K562 (cell line): ENCODE data around the gene NAPB. TPM values are rescaled to one million over a fixed set of nuclear protein-coding genes. Genes with fewer than 3 reads are reported as not detected.

Source experiments
- ATAC-seq: fragments of 200-7000 bp; cut with Tn5 transposase; 3 replicates; pipeline ENCODE4 v1.9.1; 2020; ENCODE audit warnings: moderate library complexity
- BruUV-seq: library from RNA; stranded (reverse); fragments of 400-500 nt; replicated peaks from 2 replicates; lab custom pipeline; 2021; lab: Mats Ljungman, UMichigan
- CTCF ChIA-PET: fragments of 300-600 bp; formaldehyde crosslinking; extraction: SDS; loops from one replicate; lab custom pipeline; 2021; ENCODE audit warnings: low intra/inter-chr PET ratio; lab: Yijun Ruan, JAX
- POLR2A ChIA-PET: fragments of 300-600, 350-650 bp; sonication (Branson Sonifier 250); formaldehyde crosslinking; extraction: SDS; loops from one replicate; lab custom pipeline; 2021; ENCODE audit warnings: antibody characterized with exemption, inconsistent platforms; lab: Yijun Ruan, JAX
- DNase-seq, 4 experiments: peaks; one replicate each; pipeline versions ENCODE4 v3.0.0 to v3.0.0-alpha.2; 2011 to 2018; ENCODE audit warnings: low spot score in 3 of 4, mixed read lengths in 3 of 4; ENCODE audit errors: extremely low read depth in 1 of 4
- FAIRE-seq: peaks from 2 replicates; lab custom pipeline; 2011; peaks lifted over from hg19 to GRCh38; lab: Jason Lieb, UNC
- H2AFZ ChIP-seq: 2 replicates; pipeline ENCODE4 v1.6.0; 2011; ENCODE audit warnings: low read depth, low read length, control low read depth, inconsistent platforms
- H3K27ac ChIP-seq: fragments of 200-600 bp; 3 replicates; pipeline ENCODE4 v1.8.0; 2011; ENCODE audit warnings: low read depth, mild to moderate bottlenecking, control low read depth, inconsistent platforms, low read length, moderate library complexity, mixed read lengths; ENCODE audit errors: extremely low read depth
- H3K27me3 ChIP-seq, 2 experiments: fragments of 300-600 bp in 1 of 2; 2 replicates in 1 of 2; 3 replicates in 1 of 2; pipeline versions ENCODE4 v1.6.0 to v1.8.0; 2011; ENCODE audit warnings: inconsistent platforms in 2 of 2, low read length in 2 of 2, mild to moderate bottlenecking in 1 of 2, mixed read lengths in 1 of 2, moderate library complexity in 1 of 2; ENCODE audit not compliant: control insufficient read depth in 2 of 2, insufficient read depth in 2 of 2
- H3K36me3 ChIP-seq: fragments of 300-600 bp; 3 replicates; pipeline ENCODE4 v1.8.0; 2011; ENCODE audit warnings: mild to moderate bottlenecking, low read length, inconsistent platforms; ENCODE audit not compliant: control insufficient read depth, insufficient read depth
- H3K4me1 ChIP-seq, 2 experiments: fragments of 200-600 bp in 1 of 2; replicated peaks in 1 of 2; 2 replicates in 1 of 2; 3 replicates in 1 of 2; pipeline versions ENCODE4 v1.5.1 to v1.8.0; 2011; ENCODE audit warnings: inconsistent platforms in 2 of 2, low read length in 2 of 2, mild to moderate bottlenecking in 1 of 2, mixed read lengths in 1 of 2, moderate library complexity in 1 of 2; ENCODE audit not compliant: control insufficient read depth in 2 of 2, insufficient read depth in 2 of 2
- H3K4me2 ChIP-seq: 2 replicates; pipeline ENCODE4 v1.6.1; 2011; ENCODE audit warnings: low read length, control low read depth, inconsistent platforms, mixed read lengths; ENCODE audit not compliant: insufficient read depth
- H3K4me3 ChIP-seq: fragments of 200-600 bp; sonication (generic), shearing (Covaris generic); 2 replicates; pipeline ENCODE4 v1.5.1; 2016; ENCODE audit warnings: control low read depth, inconsistent platforms
- H3K79me2 ChIP-seq: fragments of 200-600 bp; 3 replicates; pipeline ENCODE4 v1.8.0; 2011; ENCODE audit warnings: low read length, inconsistent platforms; ENCODE audit not compliant: control insufficient read depth, insufficient read depth
- H3K9ac ChIP-seq, 2 experiments: 2 replicates each; pipeline versions ENCODE4 v1.6.0 to v1.6.1; 2011; ENCODE audit warnings: low read depth in 2 of 2, low read length in 2 of 2, control low read depth in 1 of 2, inconsistent platforms in 1 of 2, mild to moderate bottlenecking in 1 of 2, mixed read lengths in 1 of 2; ENCODE audit not compliant: insufficient read depth in 1 of 2
- H3K9me1 ChIP-seq: one replicate; pipeline ENCODE4 v1.6.0; 2011; ENCODE audit warnings: inconsistent platforms, mild to moderate bottlenecking, low read length, moderate library complexity; ENCODE audit not compliant: control insufficient read depth, insufficient read depth
- H3K9me3 ChIP-seq: replicated peaks from 2 replicates; pipeline ENCODE4 v1.5.1; 2011; ENCODE audit warnings: low read depth, low read length, inconsistent platforms; ENCODE audit not compliant: control insufficient read depth, insufficient read depth
- H4K20me1 ChIP-seq: replicated peaks from 2 replicates; pipeline ENCODE4 v1.6.1; 2011; ENCODE audit warnings: low read length, inconsistent platforms, mixed read lengths; ENCODE audit not compliant: control insufficient read depth, insufficient read depth
- DEAF1 ChIP-seq: fragments of 450-650 bp; formaldehyde crosslinking; IDR thresholded peaks from 2 replicates; pipeline ENCODE4 v1.4.0; 2020; ENCODE audit warnings: mild to moderate bottlenecking, moderate library complexity
- RNF2 ChIP-seq: sonication (generic); IDR thresholded peaks from 2 replicates; pipeline ENCODE4 v1.6.1; 2016
- ZNF121 ChIP-seq: sonication (generic); formaldehyde crosslinking; conservative IDR thresholded peaks from 2 replicates; pipeline ENCODE4 v1.8.0; 2022; ENCODE audit warnings: missing genetic modification reagents
- ZNF165 ChIP-seq: fragments of 250-450 bp; sonication (Bioruptor Pico); IDR thresholded peaks from 2 replicates; pipeline ENCODE4 v1.4.0; 2020; ENCODE audit warnings: borderline replicate concordance
- WGBS: fragments of 100-300 bp; shearing (Covaris generic); methylation state at CpG from one replicate; pipeline ENCODE4 v1.1.6; 2016; ENCODE audit warnings: low coverage, mixed read lengths; ENCODE audit not compliant: insufficient coverage; ENCODE audit errors: missing lambda C conversion rate; 5-methylcytosine and 5-hydroxymethylcytosine counted together
- in situ Hi-C: fragments of 300-500 bp; cut with MboI; formaldehyde crosslinking; loops from 4 replicates; pipeline ENCODE4 v1.15.0; 2018; ENCODE audit warnings: inconsistent platforms, mixed read lengths
- intact Hi-C: fragments of 100-400 bp; cut with micrococcal nuclease; formaldehyde crosslinking; loops from 2 replicates; pipeline ENCODE4 v1.14.2; 2022
- polyA plus RNA-seq, 8 experiments: library from polyadenylated mRNA; depleted of rRNA in 4 of 8; stranded (reverse) in 5 of 8; unstranded in 3 of 8; fragments of >200 nt; fragmentation: Nextera tagmentation in 2 of 8; fragmentation: Illumina TruSeq in 1 of 8; extraction: Ambion mirVana in 2 of 8; extraction: Trizol in 1 of 8; gene quantifications; 2 replicates each; pipeline versions ENCODE4 v1.2.1 to v1.2.3, GENCODE V29; 2011 to 2014; ENCODE audit warnings: inconsistent platforms in 1 of 8, missing spikeins in 1 of 8
- total RNA-seq, 7 experiments: library from RNA; depleted of rRNA in 6 of 7; stranded (reverse); fragments of >200 nt in 6 of 7; fragmentation: Illumina TruSeq in 2 of 7; extraction: Trizol in 2 of 7; gene quantifications; 2 replicates each; pipeline versions ENCODE4 v1.2.1 to v1.2.3, GENCODE V29; 2011 to 2021; ENCODE audit warnings: low replicate concordance in 1 of 7

Gene NAPB
- total and polyA plus RNA-seq, 9 of the 15 experiments (the other 6 are each of a cell fraction or from before 2014, with no cell fraction given) = 1.4 to 7.7 (median 5.2) TPM

- no peak overlapping the region for H3K4me2 ChIP-seq
- H2AFZ ChIP-seq = no peak overlapping the region
- no TSS peak for BruUV-seq
- FAIRE-seq (no peak), DNase-seq (no peak), ATAC-seq (no peak)
- H3K79me2 ChIP-seq = peaks cover 96% of the 10 kb centered on the region
- no peak overlapping the region for H3K4me3 ChIP-seq
- peaks cover 5% of the 10 kb centered on the region; the same call in 2 of the 3 replicates for H3K36me3 ChIP-seq
- in situ Hi-C loops = no loop called here
- H3K27me3 ChIP-seq = no peaks in the 10 kb centered on the region
- no peak for TF ChIP-seq DEAF1 (CRISPR knock-in tag)
- TF ChIP-seq RNF2 = no peak
- TF ChIP-seq ZNF121 (CRISPR knock-in tag) = peak; percentile 74
- no peak for TF ChIP-seq ZNF165 (CRISPR knock-in tag)
- 87% methylated on average over 5 of the region's 5 CpGs for WGBS
- no peaks in the 10 kb centered on the region for H3K9me3 ChIP-seq
- no peak overlapping the region for H3K27ac ChIP-seq
- POLR2A ChIA-PET = interaction anchor here (0.6 to 0.7 kb wide), 2 partner anchors 22 to 469 kb away, joined by 3 read pairs; no protein-coding TSS in a partner anchor
- CTCF ChIA-PET = no interaction called here
- intact Hi-C loops = no loop called here
- H3K9me1 ChIP-seq = no peaks in the 10 kb centered on the region
- no peaks in the 10 kb centered on the region for H4K20me1 ChIP-seq
- H3K9ac ChIP-seq = no peak overlapping the region
- peaks cover 3 to 13% of the 10 kb centered on the region in 2 experiments; a peak in 4 of 5 replicates for H3K4me1 ChIP-seq
These were observed 5.7 kb downstream of the NAPB start for GRCh38 chr20:23415555-23415954.
